Measurements from ENCODE around the gene EFNA5.

Gene EFNA5

DNA sequence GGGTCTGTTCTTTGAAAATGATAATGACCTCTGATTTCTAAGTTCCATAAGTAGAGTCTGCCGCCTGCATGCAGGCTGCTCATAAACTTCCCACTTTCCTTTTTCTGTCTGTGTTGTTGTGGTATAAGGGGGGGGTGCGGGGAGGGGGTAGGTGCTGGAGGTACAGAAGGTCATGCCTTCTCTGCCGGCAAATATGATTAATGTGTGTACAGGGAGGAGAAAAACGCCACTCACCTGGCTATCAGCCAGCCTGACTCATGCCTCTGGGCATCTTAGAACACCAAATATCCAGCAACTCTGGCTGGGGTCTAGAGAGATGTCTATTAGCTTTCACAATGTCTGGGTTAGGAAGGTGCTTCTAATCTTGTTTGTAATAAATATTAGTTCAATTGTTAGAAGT, 128.3 kb downstream of the EFNA5 start:
- TF ChIP-seq, protein P1, sequence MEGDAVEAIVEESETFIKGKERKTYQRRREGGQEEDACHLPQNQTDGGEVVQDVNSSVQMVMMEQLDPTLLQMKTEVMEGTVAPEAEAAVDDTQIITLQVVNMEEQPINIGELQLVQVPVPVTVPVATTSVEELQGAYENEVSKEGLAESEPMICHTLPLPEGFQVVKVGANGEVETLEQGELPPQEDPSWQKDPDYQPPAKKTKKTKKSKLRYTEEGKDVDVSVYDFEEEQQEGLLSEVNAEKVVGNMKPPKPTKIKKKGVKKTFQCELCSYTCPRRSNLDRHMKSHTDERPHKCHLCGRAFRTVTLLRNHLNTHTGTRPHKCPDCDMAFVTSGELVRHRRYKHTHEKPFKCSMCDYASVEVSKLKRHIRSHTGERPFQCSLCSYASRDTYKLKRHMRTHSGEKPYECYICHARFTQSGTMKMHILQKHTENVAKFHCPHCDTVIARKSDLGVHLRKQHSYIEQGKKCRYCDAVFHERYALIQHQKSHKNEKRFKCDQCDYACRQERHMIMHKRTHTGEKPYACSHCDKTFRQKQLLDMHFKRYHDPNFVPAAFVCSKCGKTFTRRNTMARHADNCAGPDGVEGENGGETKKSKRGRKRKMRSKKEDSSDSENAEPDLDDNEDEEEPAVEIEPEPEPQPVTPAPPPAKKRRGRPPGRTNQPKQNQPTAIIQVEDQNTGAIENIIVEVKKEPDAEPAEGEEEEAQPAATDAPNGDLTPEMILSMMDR (IDR thresholded peaks at IDR 0.05; ENCODE audit: low read depth, low read length) = no peak
- no peak overlapping the region for H3K4me3 ChIP-seq (ENCODE audit: low read depth, low read length)
- peak; percentile 92 for DNase-seq (ENCODE audit: low read depth, low spot score)
- in situ Hi-C loops (cut with HindIII; ENCODE audit: low sequenced_read_pairs) = no loop called here

- TF ChIP-seq, protein P1 (IDR thresholded peaks at IDR 0.05; ENCODE audit: low read depth, low read length) = no peak
Measured at GRCh38 chr5:107541400-107541799, 129.3 kb downstream of the EFNA5 start.

DNA sequence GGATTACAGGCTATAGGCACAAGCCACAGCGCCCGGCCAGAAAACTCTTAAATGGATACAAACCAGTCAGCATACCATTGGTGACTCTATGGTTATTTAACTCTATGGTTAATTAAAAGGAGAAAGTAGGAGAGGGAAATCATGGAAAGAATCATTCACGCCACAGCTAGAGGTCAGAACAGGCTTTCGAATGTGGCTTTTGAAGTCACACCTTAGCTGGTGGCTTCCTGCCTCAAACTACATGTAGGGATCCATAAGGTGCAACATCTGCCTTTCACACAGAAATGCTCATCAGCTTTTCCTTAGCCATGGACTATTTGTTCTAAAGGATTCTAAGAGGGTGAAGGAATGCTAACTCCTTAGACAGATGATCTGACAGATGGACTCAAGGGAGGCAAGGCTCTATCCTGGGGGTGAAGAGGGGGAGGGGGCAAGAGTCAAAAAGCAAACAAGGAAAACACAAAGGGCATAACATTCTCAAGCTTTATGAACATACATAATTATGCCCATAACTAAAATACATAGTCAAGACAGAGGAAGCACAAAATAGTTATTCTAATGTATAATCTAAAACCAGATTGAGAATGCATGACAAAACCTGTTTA, 130.9 kb downstream of the EFNA5 start:
- DNase-seq (ENCODE audit: low read depth, low spot score) = no peak
- in situ Hi-C loops (cut with HindIII; ENCODE audit: low sequenced_read_pairs) = no loop called here
- H3K4me3 ChIP-seq (ENCODE audit: low read depth, low read length) = no peak overlapping the region
- TF ChIP-seq, protein P1 (IDR thresholded peaks at IDR 0.05; ENCODE audit: low read depth, low read length) = no peak

More at GRCh38 chr5:107541400-107541799, 129.3 kb downstream of the EFNA5 start:
- in situ Hi-C loops (cut with HindIII; ENCODE audit: low sequenced_read_pairs) = no loop called here
- no peak overlapping the region for H3K4me3 ChIP-seq (ENCODE audit: low read depth, low read length)
- no peak for DNase-seq (ENCODE audit: low read depth, low spot score)

GRCh38 chr5:107538805-107539445, 131.8 kb downstream of the EFNA5 start:
- TF ChIP-seq, protein P1 (IDR thresholded peaks at IDR 0.05; ENCODE audit: low read depth, low read length) = no peak
- in situ Hi-C loops (cut with HindIII; ENCODE audit: low sequenced_read_pairs) = no loop called here
- H3K4me3 ChIP-seq (ENCODE audit: low read depth, low read length) = no peak overlapping the region
- DNase-seq (ENCODE audit: low read depth, low spot score) = no peak

GRCh38 chr5:107538331-107538730, 132.4 kb downstream of the EFNA5 start:
- TF ChIP-seq, protein P1 (IDR thresholded peaks at IDR 0.05; ENCODE audit: low read depth, low read length) = no peak
- H3K4me3 ChIP-seq (ENCODE audit: low read depth, low read length) = no peak overlapping the region
- in situ Hi-C loops (cut with HindIII; ENCODE audit: low sequenced_read_pairs) = no loop called here
- no peak for DNase-seq (ENCODE audit: low read depth, low spot score)

DNA sequence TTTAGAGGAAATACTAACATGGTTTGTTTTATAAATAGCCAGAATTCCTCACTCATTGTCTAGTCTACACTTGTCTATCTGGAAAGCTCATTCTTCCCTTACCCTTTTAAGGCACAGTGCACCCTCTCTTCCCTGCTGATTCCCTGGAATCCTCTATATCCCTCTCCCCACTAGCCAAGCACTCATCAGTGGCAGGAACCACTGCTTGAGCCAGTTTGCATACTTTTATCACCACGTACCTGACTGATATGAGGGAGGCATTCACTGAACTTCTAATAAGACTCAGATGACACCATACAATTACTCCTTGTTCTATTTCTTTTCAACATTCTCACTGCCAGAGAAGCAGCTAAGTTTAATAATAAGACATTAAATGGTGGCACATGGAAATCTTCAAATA, 134.9 kb downstream of the EFNA5 start:
- in situ Hi-C loops (cut with HindIII; ENCODE audit: low sequenced_read_pairs) = no loop called here
- DNase-seq (ENCODE audit: low read depth, low spot score) = no peak
- TF ChIP-seq, protein P1 (IDR thresholded peaks at IDR 0.05; ENCODE audit: low read depth, low read length) = no peak
- no peak overlapping the region for H3K4me3 ChIP-seq (ENCODE audit: low read depth, low read length)
